Breast epithelium (tissue), 4 donors: Measurements from ENCODE around the gene FOXD1. TPM values are rescaled to one million over a fixed set of nuclear protein-coding genes. Genes with fewer than 3 reads are reported as not detected.

ENCODE experiments used
- DNase-seq, 2 donors: peaks; one replicate each; pipeline ENCODE4 v3.0.0-alpha.2; 2019; ENCODE audit warnings: low spot score in 2 of 2
- H3K27ac ChIP-seq, 2 donors: fragments of 200-600 bp; sonication (generic) in 1 of 2; one replicate each; pipeline ENCODE4 v1.5.1; 2016 to 2019; ENCODE audit warnings: mild to moderate bottlenecking in 1 of 2
- H3K27me3 ChIP-seq, 2 donors: fragments of 200-600 bp; sonication (generic) in 1 of 2; one replicate each; pipeline versions ENCODE4 v1.5.1 to v1.6.0; 2017 to 2019; ENCODE audit warnings: control low read depth in 1 of 2, mild to moderate bottlenecking in 1 of 2
- H3K36me3 ChIP-seq: fragments of 200-600 bp; one replicate; pipeline ENCODE4 v1.5.1; 2019
- H3K4me1 ChIP-seq, 2 donors: fragments of 200-600 bp; sonication (generic); one replicate each; pipeline ENCODE4 v1.5.1; 2016 to 2019; ENCODE audit warnings: control low read depth in 1 of 2
- H3K4me3 ChIP-seq, 3 donors: fragments of 200-600 bp; sonication (generic); 1 replicate in 2 of 3; 2 replicates in 1 of 3; pipeline ENCODE4 v1.5.1; 2016 to 2019; ENCODE audit warnings: mild to moderate bottlenecking in 3 of 3, moderate library complexity in 2 of 3
- H3K9me3 ChIP-seq, 2 donors: fragments of 200-600 bp; sonication (generic) in 1 of 2; one replicate each; pipeline ENCODE4 v1.5.1; 2016 to 2019; ENCODE audit warnings: control low read depth in 1 of 2
- CTCF ChIP-seq, 3 donors: fragments of 450-650 bp; IDR thresholded peaks; one replicate each; pipeline ENCODE4 v1.5.1; 2016 to 2017; ENCODE audit warnings: antibody characterized with exemption in 3 of 3, mild to moderate bottlenecking in 3 of 3, moderate library complexity in 3 of 3
- POLR2A ChIP-seq: fragments of 450-650 bp; IDR thresholded peaks from one replicate; pipeline ENCODE4 v1.6.1; 2016; ENCODE audit warnings: antibody characterized with exemption, mild to moderate bottlenecking, moderate library complexity
- POLR2AphosphoS5 ChIP-seq, 3 donors: sonication (generic); formaldehyde crosslinking; IDR thresholded peaks; one replicate each; pipeline ENCODE4 v1.6.1; 2017; ENCODE audit warnings: antibody characterized with exemption in 3 of 3
- intact Hi-C: fragments of 100-400 bp; cut with DNase I; formaldehyde crosslinking; loops from one replicate; pipeline ENCODE4 v1.15.1; 2023; ENCODE audit warnings: low total_unique reads
- total RNA-seq, 3 donors: library from RNA; depleted of rRNA; stranded (reverse); fragments of >200 nt; gene quantifications; one replicate each; pipeline ENCODE4 v1.1.0, GENCODE V29; 2016

FOXD1 gene
- total RNA-seq, 3 donors from 2014 or later = 0.29 to 0.32 TPM; not detected in 1

- no peak for DNase-seq
- no peaks in the 10 kb centered on the region for H3K9me3 ChIP-seq
- no peaks in the 10 kb centered on the region for H3K36me3 ChIP-seq
- intact Hi-C loops = no loop called here
- peaks cover 2 to 67% of the 10 kb centered on the region in 2 donors for H3K27me3 ChIP-seq
- no peak overlapping the region for H3K27ac ChIP-seq
- H3K4me1 ChIP-seq = no peaks in the 10 kb centered on the region
- no peak overlapping the region for H3K4me3 ChIP-seq
- TF ChIP-seq CTCF (IDR thresholded peaks at IDR 0.05) (no peak), POLR2A (no peak), POLR2AphosphoS5 (IDR thresholded peaks at IDR 0.05) (no peak)
Observed at GRCh38 chr5:73431204-73431851, 17.2 kb downstream of the FOXD1 start.

GRCh38 chr5:73426034-73426433 lies 22.5 kb downstream of the FOXD1 start:
- Histone ChIP-seq H3K4me1 (no peaks in the 10 kb centered on the region), H3K4me3 (no peak overlapping the region), H3K36me3 (no peaks in the 10 kb centered on the region), H3K27ac (no peak overlapping the region), H3K9me3 (no peaks in the 10 kb centered on the region), H3K27me3 (peaks cover 0 to 49% of the 10 kb centered on the region in 2 donors)
- TF ChIP-seq POLR2A = no peak
- no peak for TF ChIP-seq POLR2AphosphoS5 (IDR thresholded peaks at IDR 0.05)
- no peak for TF ChIP-seq CTCF (IDR thresholded peaks at IDR 0.05)
- no peak for DNase-seq
- intact Hi-C loops = no loop called here

GRCh38 chr5:73424556-73424977 lies 24.0 kb downstream of the FOXD1 start:
- intact Hi-C loops = no loop called here
- no peak overlapping the region for H3K4me3 ChIP-seq
- H3K9me3 ChIP-seq = no peaks in the 10 kb centered on the region
- no peaks in the 10 kb centered on the region for H3K36me3 ChIP-seq
- DNase-seq = no peak
- no peaks in the 10 kb centered on the region for H3K4me1 ChIP-seq
- no peak overlapping the region for H3K27ac ChIP-seq
- H3K27me3 ChIP-seq = peaks cover under 1 to 55% of the 10 kb centered on the region in 2 donors
- TF ChIP-seq POLR2AphosphoS5 (IDR thresholded peaks at IDR 0.05) (no peak), CTCF (IDR thresholded peaks at IDR 0.05) (no peak), POLR2A (no peak)

DNA sequence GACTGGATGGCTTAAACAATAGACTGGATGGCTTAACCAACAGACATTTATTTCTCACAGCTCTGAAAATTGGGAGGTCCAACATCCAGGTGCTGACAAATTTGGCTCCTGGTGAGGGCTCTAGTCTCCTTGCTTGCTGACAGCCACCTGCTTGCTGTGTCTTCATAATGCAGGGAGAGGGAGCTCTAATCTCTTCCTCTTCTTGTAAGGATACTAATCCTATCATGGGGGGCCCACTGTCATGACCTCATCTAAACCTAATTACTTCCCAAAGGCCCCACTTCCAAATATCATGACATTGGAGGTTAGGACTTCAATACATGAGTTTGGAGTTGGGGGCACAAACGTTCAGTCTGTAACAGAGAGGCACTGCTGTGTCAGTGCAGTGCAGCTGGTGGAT lies 26.4 kb downstream of the FOXD1 start:
- Histone ChIP-seq H3K4me1 (no peaks in the 10 kb centered on the region), H3K27me3 (peaks cover 3 to 69% of the 10 kb centered on the region in 2 donors), H3K36me3 (no peaks in the 10 kb centered on the region), H3K4me3 (no peak overlapping the region), H3K27ac (no peak overlapping the region), H3K9me3 (no peaks in the 10 kb centered on the region)
- intact Hi-C loops = no loop called here
- no peak for DNase-seq
- TF ChIP-seq POLR2A (no peak), POLR2AphosphoS5 (IDR thresholded peaks at IDR 0.05) (no peak), CTCF (IDR thresholded peaks at IDR 0.05) (no peak)

DNA sequence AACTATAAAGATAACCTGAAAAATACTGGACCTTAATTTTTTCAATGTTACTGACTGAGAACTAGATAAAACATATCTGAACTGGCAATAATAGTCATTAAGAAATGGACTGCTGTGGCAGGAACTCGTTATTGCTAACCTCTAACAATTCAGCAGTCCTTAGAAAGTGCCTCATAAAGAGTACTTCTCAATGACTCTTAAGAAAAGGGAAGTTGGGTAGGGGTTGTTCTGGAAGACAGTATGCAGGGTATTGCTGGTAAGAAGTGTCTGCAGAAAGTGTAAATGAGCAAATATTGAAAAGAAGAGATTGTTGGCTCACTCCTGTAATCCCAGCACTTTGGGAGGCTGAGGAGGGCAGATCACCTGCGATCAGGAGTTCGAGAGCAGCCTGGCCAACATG lies 27.9 kb downstream of the FOXD1 start:
- no peaks in the 10 kb centered on the region for H3K36me3 ChIP-seq
- TF ChIP-seq POLR2AphosphoS5 (IDR thresholded peaks at IDR 0.05) = no peak
- no peak for TF ChIP-seq CTCF (IDR thresholded peaks at IDR 0.05)
- no peak for TF ChIP-seq POLR2A
- peaks cover 3 to 80% of the 10 kb centered on the region in 2 donors for H3K27me3 ChIP-seq
- no peak overlapping the region for H3K4me3 ChIP-seq
- no peaks in the 10 kb centered on the region for H3K9me3 ChIP-seq
- intact Hi-C loops = no loop called here
- no peak overlapping the region for H3K27ac ChIP-seq
- no peaks in the 10 kb centered on the region for H3K4me1 ChIP-seq
- no peak for DNase-seq
